ENCODE data around the gene CAPS. TPM values are rescaled to one million over a fixed set of nuclear protein-coding genes. Genes with fewer than 3 reads are reported as not detected.

Gene CAPS
- total RNA-seq, 3 donors from 2014 or later, result 9.4 to 19.0 (median 16.4) TPM

GRCh38 chr19:5932146-5932545 lies 18.1 kb downstream of the CAPS start:
- intact Hi-C loops (cut with DNase I; ENCODE audit: low total_unique reads), result no loop called here
- H3K9me3 ChIP-seq, result no peaks in the 10 kb centered on the region
- H3K27me3 ChIP-seq, result no peaks in the 10 kb centered on the region
- peaks cover 11% of the 10 kb centered on the region for H3K36me3 ChIP-seq
- DNase-seq (ENCODE audit: low spot score in 2 of 2), result no peak
- no peak overlapping the region for H3K4me3 ChIP-seq
- H3K27ac ChIP-seq, result no peak overlapping the region
- no peaks in the 10 kb centered on the region for H3K4me1 ChIP-seq
- TF ChIP-seq POLR2AphosphoS5 (IDR thresholded peaks at IDR 0.05) (no peak), POLR2A (IDR thresholded peaks at IDR 0.05) (no peak), CTCF (IDR thresholded peaks at IDR 0.05) (no peak)

DNA sequence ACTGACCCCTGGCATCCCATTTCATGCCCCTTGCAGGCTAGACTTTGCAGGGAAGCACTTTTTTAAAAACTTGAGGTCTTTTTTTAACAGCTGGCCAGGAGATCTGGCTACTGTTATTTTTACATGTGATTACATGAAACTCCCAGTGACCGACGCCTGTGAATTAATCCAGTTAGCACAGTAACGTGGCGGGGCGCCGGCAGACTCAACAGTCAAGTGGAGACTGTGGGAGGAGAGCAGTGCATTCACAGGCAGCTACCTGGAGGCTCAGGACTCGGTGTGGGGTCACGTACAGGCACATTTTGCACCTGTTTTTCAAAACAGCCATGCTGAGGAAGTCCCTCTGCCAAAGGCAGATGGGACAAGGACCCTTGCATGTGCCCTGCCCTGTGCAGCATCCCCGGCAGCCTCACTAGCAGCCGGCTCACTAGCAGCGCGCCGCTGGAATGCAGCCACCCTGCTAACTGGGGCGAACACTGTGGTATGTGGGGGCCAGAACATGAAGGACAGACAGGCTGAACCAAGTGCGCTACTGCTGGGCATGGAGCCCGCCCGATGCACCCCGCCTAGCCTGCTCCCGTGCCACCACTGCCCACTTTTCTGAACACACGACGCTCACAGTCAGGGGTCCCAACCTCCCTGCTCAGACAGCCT lies 18.7 kb downstream of the CAPS start:
- TF ChIP-seq CTCF (IDR thresholded peaks at IDR 0.05) (no peak), POLR2A (IDR thresholded peaks at IDR 0.05) (no peak), POLR2AphosphoS5 (IDR thresholded peaks at IDR 0.05) (no peak)
- peak overlapping the region in 1 of 2 donors; percentile 81 for H3K27ac ChIP-seq
- H3K27me3 ChIP-seq, result no peaks in the 10 kb centered on the region
- intact Hi-C loops (cut with DNase I; ENCODE audit: low total_unique reads), result no loop called here
- peaks cover 11% of the 10 kb centered on the region for H3K36me3 ChIP-seq
- no peak for DNase-seq (ENCODE audit: low spot score in 2 of 2)
- no peak overlapping the region for H3K4me3 ChIP-seq
- no peaks in the 10 kb centered on the region for H3K9me3 ChIP-seq
- no peaks in the 10 kb centered on the region for H3K4me1 ChIP-seq

DNA sequence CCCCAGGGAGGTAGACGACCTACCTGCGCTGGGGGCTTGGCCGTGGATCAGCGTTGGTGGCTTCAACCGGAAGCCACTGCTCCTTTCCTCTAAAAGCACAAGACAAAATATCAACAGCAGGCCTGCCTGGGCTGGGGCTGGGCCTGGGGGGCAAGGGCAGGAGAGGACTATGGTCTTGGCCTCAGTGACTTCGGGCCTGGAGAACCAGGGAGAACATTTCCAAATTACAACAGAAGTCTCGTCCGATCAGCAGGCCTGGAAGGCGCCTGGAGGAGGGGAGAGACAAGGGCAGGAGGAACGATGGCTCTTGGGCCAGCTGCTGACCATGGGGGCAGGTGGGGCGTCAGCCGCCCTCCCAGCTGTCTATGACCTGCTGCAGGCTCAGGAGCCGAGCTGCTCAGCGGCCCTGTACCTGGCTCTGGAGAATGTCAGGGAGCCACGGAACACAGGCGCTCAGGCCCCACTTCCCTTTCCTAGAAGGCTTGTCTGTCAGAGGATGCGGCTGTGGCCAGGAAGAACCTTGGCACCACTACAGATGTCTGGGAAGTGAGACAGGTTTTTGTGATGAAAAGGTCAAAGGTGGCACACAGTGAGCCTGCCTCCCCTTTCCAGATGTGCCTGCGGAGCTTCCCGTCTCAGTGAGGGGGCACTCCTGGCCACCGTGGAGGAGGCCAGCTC lies 19.5 kb downstream of the CAPS start:
- intact Hi-C loops (cut with DNase I; ENCODE audit: low total_unique reads), result no loop called here
- Histone ChIP-seq H3K27ac (peak overlapping the region; percentile 71 to 81), H3K4me1 (no peaks in the 10 kb centered on the region), H3K27me3 (no peaks in the 10 kb centered on the region), H3K9me3 (no peaks in the 10 kb centered on the region), H3K36me3 (peaks cover 11% of the 10 kb centered on the region), H3K4me3 (no peak overlapping the region)
- no peak for TF ChIP-seq POLR2A (IDR thresholded peaks at IDR 0.05)
- no peak for TF ChIP-seq CTCF (IDR thresholded peaks at IDR 0.05)
- TF ChIP-seq POLR2AphosphoS5 (IDR thresholded peaks at IDR 0.05), result no peak
- DNase-seq (ENCODE audit: low spot score in 2 of 2), result no peak

DNA sequence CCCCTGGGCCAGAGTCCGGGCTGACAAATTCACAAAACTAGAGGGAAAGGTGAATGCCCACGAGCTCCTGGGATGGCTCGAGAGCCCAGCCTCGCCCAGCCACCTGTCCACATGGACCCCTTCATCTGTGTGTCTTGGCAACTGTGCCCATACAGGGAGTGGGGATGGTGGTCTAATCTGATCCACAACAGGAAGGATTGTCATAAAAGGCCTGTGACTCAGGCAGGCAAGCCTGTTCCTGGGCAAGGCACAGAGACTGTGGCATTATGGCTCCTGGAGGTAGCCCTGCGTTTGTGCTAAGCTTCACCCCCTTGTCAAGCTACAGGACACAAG lies 20.0 kb downstream of the CAPS start:
- no peaks in the 10 kb centered on the region for H3K9me3 ChIP-seq
- DNase-seq (ENCODE audit: low spot score in 2 of 2), result no peak
- peak overlapping the region; percentile 71 to 81 for H3K27ac ChIP-seq
- H3K27me3 ChIP-seq, result no peaks in the 10 kb centered on the region
- no peaks in the 10 kb centered on the region for H3K4me1 ChIP-seq
- TF ChIP-seq CTCF (IDR thresholded peaks at IDR 0.05) (no peak), POLR2A (IDR thresholded peaks at IDR 0.05) (no peak), POLR2AphosphoS5 (IDR thresholded peaks at IDR 0.05) (no peak)
- no peak overlapping the region for H3K4me3 ChIP-seq
- peaks cover 6% of the 10 kb centered on the region for H3K36me3 ChIP-seq
- intact Hi-C loops (cut with DNase I; ENCODE audit: low total_unique reads), result no loop called here

- Histone ChIP-seq H3K4me1 (no peaks in the 10 kb centered on the region), H3K9me3 (no peaks in the 10 kb centered on the region), H3K27me3 (no peaks in the 10 kb centered on the region), H3K4me3 (peak overlapping the region in 1 of 3 donors; percentile 35), H3K27ac (peak overlapping the region; percentile 71 to 81), H3K36me3 (no peaks in the 10 kb centered on the region)
- TF ChIP-seq POLR2AphosphoS5 (IDR thresholded peaks at IDR 0.05), result no peak
- no peak for TF ChIP-seq CTCF (IDR thresholded peaks at IDR 0.05)
- TF ChIP-seq POLR2A (IDR thresholded peaks at IDR 0.05), result no peak
- DNase-seq (ENCODE audit: low spot score in 2 of 2), result no peak
- intact Hi-C loops (cut with DNase I; ENCODE audit: low total_unique reads), result no loop called here
These were observed 20.9 kb downstream of the CAPS start for GRCh38 chr19:5934774-5935472.
